PC-3 (cell line): Measurements from ENCODE around the gene DEFB131B.

Experiments used
- CTCF ChIP-seq: fragments of 300-600 bp; sonication (generic); conservative IDR thresholded peaks from 2 replicates; pipeline ENCODE4 v1.5.1; 2017; ENCODE audit warnings: antibody characterized with exemption, low read depth, mild to moderate bottlenecking, low read length
- EZH2 ChIP-seq: fragments of 300-600 bp; sonication (generic); IDR thresholded peaks from one replicate; pipeline ENCODE4 v1.6.1; 2017; ENCODE audit warnings: antibody characterized with exemption, mild to moderate bottlenecking, low read length; ENCODE audit not compliant: unreplicated experiment
- EZH2phosphoT487 ChIP-seq: fragments of 300-600 bp; sonication (generic); IDR thresholded peaks from 2 replicates; pipeline ENCODE4 v1.6.1; 2018; ENCODE audit warnings: mild to moderate bottlenecking, antibody characterized with exemption, low read length, borderline replicate concordance

DNA sequence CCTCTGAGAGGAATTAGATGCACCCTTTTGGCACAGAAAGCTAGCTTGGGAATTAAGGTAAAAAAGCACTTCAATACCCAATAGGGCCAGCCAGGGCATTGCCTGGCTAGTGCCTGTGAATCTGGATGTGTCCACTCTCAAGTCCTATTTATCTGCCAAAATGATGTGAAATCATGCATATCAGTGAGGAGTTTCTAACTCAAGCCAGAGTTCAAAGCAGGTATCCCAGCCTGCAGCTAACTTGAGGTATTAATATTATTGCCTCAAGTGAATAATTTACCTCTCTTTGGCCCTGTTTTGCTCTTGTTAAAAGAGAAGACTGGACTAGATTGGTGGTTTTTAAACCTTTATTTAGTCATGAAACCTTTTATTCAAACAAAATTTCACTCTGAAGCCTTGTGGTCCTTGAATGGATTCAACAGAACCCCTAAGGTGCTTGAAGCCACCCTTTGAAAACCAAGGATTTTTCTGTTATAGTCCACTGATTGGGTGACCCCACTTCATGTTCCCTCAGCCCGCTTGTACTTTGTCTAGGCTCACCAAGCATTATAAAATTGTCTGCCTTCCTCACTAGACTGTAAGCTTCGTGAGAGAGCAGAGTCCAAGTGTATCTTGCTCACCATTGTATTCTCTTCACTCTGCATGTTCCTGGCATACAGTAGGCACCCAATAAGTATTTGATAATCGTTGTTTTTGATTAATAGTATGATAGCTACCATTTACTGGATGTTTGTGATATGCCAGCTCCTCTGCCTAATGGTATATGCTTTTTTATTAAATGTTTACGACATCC lies 55.1 kb downstream of the DEFB131B start:
- TF ChIP-seq CTCF (no peak), EZH2 (no peak), EZH2phosphoT487 (no peak)
